Adrenal gland (tissue), 12 donors: ENCODE data around the gene PPP1R12A. TPM values are rescaled to one million over a fixed set of nuclear protein-coding genes. Genes with fewer than 3 reads are reported as not detected.

ENCODE experiments used
- DNase-seq, 7 donors: peaks; one replicate each; pipeline ENCODE4 v3.0.0-alpha.2; 2019 to 2020
- H3K27ac ChIP-seq, 5 donors: fragments of 200-600 bp; sonication (generic) in 4 of 5; 1 replicate in 3 of 5; 2 replicates in 2 of 5; pipeline versions ENCODE4 v1.5.1 to v1.8.0; 2016 to 2020; ENCODE audit warnings: mild to moderate bottlenecking in 1 of 5
- H3K27me3 ChIP-seq: fragments of 200-600 bp; 2 replicates; pipeline ENCODE4 v1.8.0; 2021
- H3K36me3 ChIP-seq, 2 donors: fragments of 200-600 bp; replicated peaks in 1 of 2; 1 replicate in 1 of 2; 2 replicates in 1 of 2; pipeline versions ENCODE4 v1.5.1 to v1.8.0; 2018 to 2022
- H3K4me1 ChIP-seq, 2 donors: fragments of 200-600 bp; replicated peaks in 1 of 2; 1 replicate in 1 of 2; 2 replicates in 1 of 2; pipeline versions ENCODE4 v1.5.1 to v1.8.0; 2018 to 2021
- H3K4me3 ChIP-seq, 4 donors: fragments of 200-600 bp; sonication (generic) in 3 of 4; one replicate each; pipeline ENCODE4 v1.5.1; 2016 to 2018
- H3K9me3 ChIP-seq, 3 donors: fragments of 200-600 bp; sonication (generic) in 1 of 3; replicated peaks in 1 of 3; 1 replicate in 2 of 3; 2 replicates in 1 of 3; pipeline versions ENCODE4 v1.5.1 to v1.8.0; 2016 to 2021
- POLR2A ChIP-seq, 2 donors: fragments of 450-650 bp; IDR thresholded peaks; one replicate each; pipeline ENCODE4 v1.6.1; 2017; ENCODE audit warnings: antibody characterized with exemption in 2 of 2, mild to moderate bottlenecking in 2 of 2, moderate library complexity in 1 of 2
- WGBS, 4 donors: extraction: QIAGEN DNeasy Blood & Tissue Kit in 2 of 4; methylation state at CpG; one replicate each; pipeline versions ENCODE4 v1.1.5 to v1.1.7; 2013 to 2017; 5-methylcytosine and 5-hydroxymethylcytosine counted together
- intact Hi-C, 2 donors: fragments of 100-400 bp; cut with DNase I; formaldehyde crosslinking; loops; one replicate each; pipeline versions ENCODE4 v1.14.1 to v1.15.0; 2022 to 2023
- polyA plus RNA-seq, 3 donors: library from polyadenylated mRNA; stranded (reverse); fragments of 200-250 nt in 2 of 3; fragments of 350-450 nt in 1 of 3; fragmentation: Illumina TruSeq in 1 of 3; extraction: RNeasy Lipid Tissue Mini Kit (QIAGEN cat#74804) in 1 of 3; gene quantifications; one replicate each; pipeline ENCODE4 v1.2.3, GENCODE V29; 2013 to 2014
- total RNA-seq, 9 donors: library from RNA; depleted of rRNA in 4 of 9; stranded (reverse); fragments of >200 nt in 4 of 9; fragments of 120-200 nt in 1 of 9; fragmentation: NEBNext Ultra II Directional in 1 of 9; extraction: Animal tissue kit (Norgen Biotek cat#: 25700) in 1 of 9; gene quantifications; one replicate each; pipeline versions ENCODE4 v1.1.0 to v1.2.4, GENCODE V29; 2013 to 2023
- TF ChIP-seq, protein P1 (sequence below), 6 experiments: fragments of 450-650 bp in 4 of 6; fragments of 200-600 bp in 2 of 6; sonication (generic) in 1 of 6; IDR thresholded peaks; 1 replicate in 5 of 6; 2 replicates in 1 of 6; pipeline versions ENCODE4 v1.5.1 to v1.8.0; 2016 to 2021; ENCODE audit warnings: antibody characterized with exemption in 6 of 6, mild to moderate bottlenecking in 2 of 6, moderate library complexity in 1 of 6
- donor health status: healthy with polysubstance abuse.
- donor health status: Bipolar disorder and iron deficiency.
- donor health status: DM: yes; HTN: yes; CAD: no.
- donor health status: DM: no; HTN: no; CAD: no.
- donor health status: DM: no; HTN: no; CAD: no.
- donor health status: DM: yes; HTN: yes; CAD: no.

The PPP1R12A gene
- total and polyA plus RNA-seq, 12 donors, result 17.0 to 93.4 (median 50.0) TPM

- TF ChIP-seq, protein P1, sequence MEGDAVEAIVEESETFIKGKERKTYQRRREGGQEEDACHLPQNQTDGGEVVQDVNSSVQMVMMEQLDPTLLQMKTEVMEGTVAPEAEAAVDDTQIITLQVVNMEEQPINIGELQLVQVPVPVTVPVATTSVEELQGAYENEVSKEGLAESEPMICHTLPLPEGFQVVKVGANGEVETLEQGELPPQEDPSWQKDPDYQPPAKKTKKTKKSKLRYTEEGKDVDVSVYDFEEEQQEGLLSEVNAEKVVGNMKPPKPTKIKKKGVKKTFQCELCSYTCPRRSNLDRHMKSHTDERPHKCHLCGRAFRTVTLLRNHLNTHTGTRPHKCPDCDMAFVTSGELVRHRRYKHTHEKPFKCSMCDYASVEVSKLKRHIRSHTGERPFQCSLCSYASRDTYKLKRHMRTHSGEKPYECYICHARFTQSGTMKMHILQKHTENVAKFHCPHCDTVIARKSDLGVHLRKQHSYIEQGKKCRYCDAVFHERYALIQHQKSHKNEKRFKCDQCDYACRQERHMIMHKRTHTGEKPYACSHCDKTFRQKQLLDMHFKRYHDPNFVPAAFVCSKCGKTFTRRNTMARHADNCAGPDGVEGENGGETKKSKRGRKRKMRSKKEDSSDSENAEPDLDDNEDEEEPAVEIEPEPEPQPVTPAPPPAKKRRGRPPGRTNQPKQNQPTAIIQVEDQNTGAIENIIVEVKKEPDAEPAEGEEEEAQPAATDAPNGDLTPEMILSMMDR (IDR thresholded peaks at IDR 0.05), result no peak
- no peak for TF ChIP-seq POLR2A (IDR thresholded peaks at IDR 0.05)
- no peak for DNase-seq
- Histone ChIP-seq H3K4me1 (peaks cover 7 to 22% of the 10 kb centered on the region in 2 donors), H3K36me3 (no peaks in the 10 kb centered on the region), H3K27me3 (no peaks in the 10 kb centered on the region), H3K4me3 (no peak overlapping the region), H3K27ac (no peak overlapping the region), H3K9me3 (no peaks in the 10 kb centered on the region)
- intact Hi-C loops, result no loop called here
- 75 to 83% (median 81%) methylated on average over 7 of the region's 7 CpGs for WGBS, 4 donors
Observed at GRCh38 chr12:79871621-79872020, 63.3 kb downstream of the PPP1R12A start.

- intact Hi-C loops, result no loop called here
- Histone ChIP-seq H3K9me3 (no peaks in the 10 kb centered on the region), H3K4me1 (peaks cover 4 to 20% of the 10 kb centered on the region in 2 donors), H3K27ac (no peak overlapping the region), H3K27me3 (no peaks in the 10 kb centered on the region), H3K4me3 (no peak overlapping the region), H3K36me3 (no peaks in the 10 kb centered on the region)
- TF ChIP-seq POLR2A (IDR thresholded peaks at IDR 0.05), result no peak
- TF ChIP-seq, protein P1 (IDR thresholded peaks at IDR 0.05), result no peak
- no peak for DNase-seq
Observed at GRCh38 chr12:79870916-79871315, 64.0 kb downstream of the PPP1R12A start.

DNA sequence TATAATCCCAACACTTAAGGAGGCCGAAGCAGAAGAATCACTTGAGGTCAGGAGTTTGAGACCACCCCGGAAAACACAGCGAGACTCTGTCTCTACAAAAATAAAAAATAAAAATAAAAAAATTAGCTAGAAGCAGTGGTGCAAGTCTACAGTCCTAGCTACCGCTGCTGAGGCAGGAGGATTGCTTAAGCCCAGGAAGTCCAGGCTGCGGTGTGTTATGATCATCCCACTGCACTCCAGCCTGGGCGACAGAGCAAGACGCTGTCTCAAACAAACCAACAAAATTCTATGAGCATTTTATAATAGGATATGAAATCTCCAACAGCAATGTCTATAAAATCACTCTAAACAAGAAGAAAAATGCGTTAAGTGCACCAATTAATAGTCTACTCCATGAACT lies 75.3 kb downstream of the PPP1R12A start:
- TF ChIP-seq, protein P1 (IDR thresholded peaks at IDR 0.05), result no peak
- no peak for TF ChIP-seq POLR2A (IDR thresholded peaks at IDR 0.05)
- H3K27ac ChIP-seq, result no peak overlapping the region
- intact Hi-C loops, result no loop called here
- no peak overlapping the region for H3K4me3 ChIP-seq
- WGBS, 4 donors, result 87 to 96% (median 94%) methylated on average over 8 of the region's 8 CpGs
- no peak for DNase-seq
- no peaks in the 10 kb centered on the region for H3K27me3 ChIP-seq
- peaks cover 0 to 10% of the 10 kb centered on the region in 2 donors for H3K4me1 ChIP-seq
- H3K36me3 ChIP-seq, result no peaks in the 10 kb centered on the region
- no peaks in the 10 kb centered on the region for H3K9me3 ChIP-seq

GRCh38 chr12:79858518-79858917 lies 76.4 kb downstream of the PPP1R12A start:
- no peaks in the 10 kb centered on the region for H3K36me3 ChIP-seq
- TF ChIP-seq, protein P1 (IDR thresholded peaks at IDR 0.05), result no peak
- TF ChIP-seq POLR2A (IDR thresholded peaks at IDR 0.05), result no peak
- no peaks in the 10 kb centered on the region for H3K9me3 ChIP-seq
- H3K4me1 ChIP-seq, result peaks cover 0 to 10% of the 10 kb centered on the region in 2 donors
- H3K27me3 ChIP-seq, result no peaks in the 10 kb centered on the region
- H3K4me3 ChIP-seq, result no peak overlapping the region
- 85 to 97% (median 90%) methylated on average over 1 of the region's 1 CpG for WGBS, 4 donors
- no peak for DNase-seq
- H3K27ac ChIP-seq, result no peak overlapping the region
- intact Hi-C loops, result no loop called here
